K562 (cell line): Measurements from ENCODE around the gene UBXN10. TPM values are rescaled to one million over a fixed set of nuclear protein-coding genes. Genes with fewer than 3 reads are reported as not detected.
A peak's percentile ranks its signal among the peaks of the same experiment; 100 is the strongest.

Source experiments
- DPF2 ChIP-seq: fragments of 450-650 bp; IDR thresholded peaks from 2 replicates; pipeline ENCODE4 v1.6.1; 2016
- EGR1 ChIP-seq: fragments of 450-650 bp; conservative IDR thresholded peaks from 2 replicates; pipeline ENCODE4 v1.6.1; 2017; ENCODE audit warnings: mild to moderate bottlenecking
- HCFC1 ChIP-seq: IDR thresholded peaks from 2 replicates; pipeline ENCODE4 v1.6.1; 2012; ENCODE audit warnings: low read depth, low read length, improper control_type of control experiment
- HDGF ChIP-seq: fragments of 450-650 bp; IDR thresholded peaks from 2 replicates; pipeline ENCODE4 v1.6.1; 2016
- MEF2A ChIP-seq: IDR thresholded peaks from 2 replicates; pipeline ENCODE4 v1.6.1; 2011; ENCODE audit warnings: low read depth, mild to moderate bottlenecking, low read length, moderate library complexity; ENCODE audit not compliant: control insufficient read depth
- MYBL2 ChIP-seq, 2 experiments: fragments of 450-650 bp in 1 of 2; sonication (generic) in 1 of 2; formaldehyde crosslinking in 1 of 2; IDR thresholded peaks; 2 replicates each; pipeline versions ENCODE4 v1.6.1 to v1.8.1; 2017 to 2022; ENCODE audit warnings: borderline replicate concordance in 1 of 2, inconsistent platforms in 1 of 2, low read depth in 1 of 2, mild to moderate bottlenecking in 1 of 2, missing genetic modification reagents in 1 of 2, moderate library complexity in 1 of 2
- SMARCE1 ChIP-seq: fragments of 450-650 bp; IDR thresholded peaks from 2 replicates; pipeline ENCODE4 v1.7.1; 2016; ENCODE audit warnings: mild to moderate bottlenecking
- SP2 ChIP-seq: IDR thresholded peaks from 2 replicates; pipeline ENCODE4 v1.6.1; 2011; ENCODE audit warnings: mild to moderate bottlenecking, low read depth, low read length, moderate library complexity; ENCODE audit not compliant: poor library complexity, severe bottlenecking; ENCODE audit errors: extremely low read depth
- TBL1XR1 ChIP-seq, 2 experiments: IDR thresholded peaks; 2 replicates each; pipeline ENCODE4 v1.6.1; 2012; ENCODE audit warnings: improper control_type of control experiment in 2 of 2, low read length in 2 of 2, mild to moderate bottlenecking in 1 of 2
- TRIM28 ChIP-seq: fragments of 450-650 bp; IDR thresholded peaks from 2 replicates; pipeline ENCODE4 v1.6.1; 2017
- XRCC3 ChIP-seq: fragments of 450-650 bp; IDR thresholded peaks from 2 replicates; pipeline ENCODE4 v1.6.1; 2017; ENCODE audit warnings: mild to moderate bottlenecking, moderate library complexity
- ZBTB7A ChIP-seq: IDR thresholded peaks from 2 replicates; pipeline ENCODE4 v1.6.1; 2011; ENCODE audit warnings: low read depth, mild to moderate bottlenecking, low read length, moderate library complexity, borderline replicate concordance; ENCODE audit not compliant: control insufficient read depth
- ZKSCAN3 ChIP-seq: fragments of 250-450 bp; sonication (Bioruptor Pico); IDR thresholded peaks from 2 replicates; pipeline ENCODE4 v1.4.0; 2020
- ZNF696 ChIP-seq: fragments of 250-450 bp; sonication (Bioruptor Pico); conservative IDR thresholded peaks from 2 replicates; pipeline ENCODE4 v1.4.0; 2020; ENCODE audit warnings: mild to moderate bottlenecking, moderate library complexity
- polyA plus RNA-seq, 8 experiments: library from polyadenylated mRNA; depleted of rRNA in 4 of 8; stranded (reverse) in 5 of 8; unstranded in 3 of 8; fragments of >200 nt; fragmentation: Nextera tagmentation in 2 of 8; fragmentation: Illumina TruSeq in 1 of 8; extraction: Ambion mirVana in 2 of 8; extraction: Trizol in 1 of 8; gene quantifications; 2 replicates each; pipeline versions ENCODE4 v1.2.1 to v1.2.3, GENCODE V29; 2011 to 2014; ENCODE audit warnings: inconsistent platforms in 1 of 8, missing spikeins in 1 of 8
- total RNA-seq, 7 experiments: library from RNA; depleted of rRNA in 6 of 7; stranded (reverse); fragments of >200 nt in 6 of 7; fragmentation: Illumina TruSeq in 2 of 7; extraction: Trizol in 2 of 7; gene quantifications; 2 replicates each; pipeline versions ENCODE4 v1.2.1 to v1.2.3, GENCODE V29; 2011 to 2021; ENCODE audit warnings: low replicate concordance in 1 of 7
- TF ChIP-seq, protein P1 (sequence below), 2 experiments: fragments of 150-350 bp in 1 of 2; IDR thresholded peaks; 2 replicates each; pipeline ENCODE4 v1.6.1; 2012 to 2016; ENCODE audit warnings: low read depth in 2 of 2, low read length in 2 of 2, mild to moderate bottlenecking in 1 of 2, moderate library complexity in 1 of 2
- TF ChIP-seq, protein P2 (sequence below): fragments of 200-800 bp; sonication (Bioruptor generic); IDR thresholded peaks from 2 replicates; pipeline ENCODE4 v1.6.1; 2017; ENCODE audit warnings: missing genetic modification characterization, missing compliant biosample characterization
- TF ChIP-seq, protein P3 (sequence below): fragments of 450-650 bp; IDR thresholded peaks from 2 replicates; pipeline ENCODE4 v1.6.1; 2016; ENCODE audit warnings: missing biosample characterization, missing genetic modification characterization
- TF ChIP-seq, protein P4 (sequence below): fragments of 250-450 bp; sonication (Bioruptor Pico); IDR thresholded peaks from 2 replicates; pipeline ENCODE4 v1.5.0; 2020; ENCODE audit warnings: mild to moderate bottlenecking

UBXN10 gene
- total and polyA plus RNA-seq, 9 of the 15 experiments (the other 6 are each of a cell fraction or from before 2014, with no cell fraction given) = 10.7 to 17.7 (median 13.6) TPM

DNA sequence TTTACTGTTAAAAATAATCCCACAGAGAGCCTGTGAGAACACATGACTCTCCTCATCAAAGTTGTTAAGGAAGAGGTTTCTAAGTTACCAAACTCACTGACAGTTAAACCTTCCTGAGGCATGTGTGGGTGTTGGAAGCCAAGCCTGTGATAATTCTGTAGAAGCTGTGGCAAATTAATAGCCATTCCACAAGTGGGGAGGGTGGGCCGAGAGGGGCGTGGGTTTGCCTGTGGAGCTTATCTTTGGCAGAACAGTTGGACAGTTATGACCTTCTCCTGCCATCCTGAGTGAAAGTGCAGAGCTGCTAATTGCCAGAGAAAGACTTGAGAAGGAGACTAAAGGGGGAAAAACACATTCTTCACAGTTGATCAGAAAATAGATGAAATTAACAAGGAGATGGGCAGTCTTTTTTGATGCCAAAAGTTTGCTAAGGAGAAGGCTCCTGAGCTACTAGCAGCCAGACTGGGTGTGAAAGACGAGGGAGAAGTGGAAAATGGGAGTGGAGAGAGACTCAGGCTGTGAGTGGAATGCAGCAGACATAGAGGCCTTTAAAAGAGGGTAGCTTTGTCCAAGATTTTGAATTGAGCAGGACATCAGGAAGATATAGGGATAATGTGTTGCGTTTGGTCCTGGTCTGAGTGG, 2.0 kb downstream of the UBXN10 start (continued):
- TF ChIP-seq MYBL2 (IDR thresholded peaks at IDR 0.05; ENCODE audit: low read depth) (no peak), MYBL2 (CRISPR knock-in tag; IDR thresholded peaks at IDR 0.05; ENCODE audit: borderline replicate concordance) (no peak), HDGF (peak; percentile 94), TBL1XR1 (IDR thresholded peaks at IDR 0.05; ENCODE audit: low read length in 2 of 2) (peak; percentile 37 to 75; a peak in 3 of 4 replicates), EGR1 (peak; percentile 96), SP2 (no peak), HCFC1 (no peak), XRCC3 (no peak), ZKSCAN3 (CRISPR knock-in tag) (no peak), MEF2A (0 out of 2 replicates have a peak, but pooled peaks have one; percentile 9), DPF2 (peak; percentile 86), ZBTB7A (peak; percentile 95), SMARCE1 (peak; percentile 37; the same call in 1 of the 2 replicates), TRIM28 (peak; percentile 38; the same call in 1 of the 2 replicates), ZNF696 (no peak)
- TF ChIP-seq, protein P1, sequence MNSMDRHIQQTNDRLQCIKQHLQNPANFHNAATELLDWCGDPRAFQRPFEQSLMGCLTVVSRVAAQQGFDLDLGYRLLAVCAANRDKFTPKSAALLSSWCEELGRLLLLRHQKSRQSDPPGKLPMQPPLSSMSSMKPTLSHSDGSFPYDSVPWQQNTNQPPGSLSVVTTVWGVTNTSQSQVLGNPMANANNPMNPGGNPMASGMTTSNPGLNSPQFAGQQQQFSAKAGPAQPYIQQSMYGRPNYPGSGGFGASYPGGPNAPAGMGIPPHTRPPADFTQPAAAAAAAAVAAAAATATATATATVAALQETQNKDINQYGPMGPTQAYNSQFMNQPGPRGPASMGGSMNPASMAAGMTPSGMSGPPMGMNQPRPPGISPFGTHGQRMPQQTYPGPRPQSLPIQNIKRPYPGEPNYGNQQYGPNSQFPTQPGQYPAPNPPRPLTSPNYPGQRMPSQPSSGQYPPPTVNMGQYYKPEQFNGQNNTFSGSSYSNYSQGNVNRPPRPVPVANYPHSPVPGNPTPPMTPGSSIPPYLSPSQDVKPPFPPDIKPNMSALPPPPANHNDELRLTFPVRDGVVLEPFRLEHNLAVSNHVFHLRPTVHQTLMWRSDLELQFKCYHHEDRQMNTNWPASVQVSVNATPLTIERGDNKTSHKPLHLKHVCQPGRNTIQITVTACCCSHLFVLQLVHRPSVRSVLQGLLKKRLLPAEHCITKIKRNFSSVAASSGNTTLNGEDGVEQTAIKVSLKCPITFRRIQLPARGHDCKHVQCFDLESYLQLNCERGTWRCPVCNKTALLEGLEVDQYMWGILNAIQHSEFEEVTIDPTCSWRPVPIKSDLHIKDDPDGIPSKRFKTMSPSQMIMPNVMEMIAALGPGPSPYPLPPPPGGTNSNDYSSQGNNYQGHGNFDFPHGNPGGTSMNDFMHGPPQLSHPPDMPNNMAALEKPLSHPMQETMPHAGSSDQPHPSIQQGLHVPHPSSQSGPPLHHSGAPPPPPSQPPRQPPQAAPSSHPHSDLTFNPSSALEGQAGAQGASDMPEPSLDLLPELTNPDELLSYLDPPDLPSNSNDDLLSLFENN (IDR thresholded peaks at IDR 0.05; ENCODE audit: low read depth in 2 of 2, low read length in 2 of 2) = 0 out of 4 replicates have a peak, but pooled peaks of 1 of the 2 experiments have one; percentile 57
- TF ChIP-seq, protein P2, sequence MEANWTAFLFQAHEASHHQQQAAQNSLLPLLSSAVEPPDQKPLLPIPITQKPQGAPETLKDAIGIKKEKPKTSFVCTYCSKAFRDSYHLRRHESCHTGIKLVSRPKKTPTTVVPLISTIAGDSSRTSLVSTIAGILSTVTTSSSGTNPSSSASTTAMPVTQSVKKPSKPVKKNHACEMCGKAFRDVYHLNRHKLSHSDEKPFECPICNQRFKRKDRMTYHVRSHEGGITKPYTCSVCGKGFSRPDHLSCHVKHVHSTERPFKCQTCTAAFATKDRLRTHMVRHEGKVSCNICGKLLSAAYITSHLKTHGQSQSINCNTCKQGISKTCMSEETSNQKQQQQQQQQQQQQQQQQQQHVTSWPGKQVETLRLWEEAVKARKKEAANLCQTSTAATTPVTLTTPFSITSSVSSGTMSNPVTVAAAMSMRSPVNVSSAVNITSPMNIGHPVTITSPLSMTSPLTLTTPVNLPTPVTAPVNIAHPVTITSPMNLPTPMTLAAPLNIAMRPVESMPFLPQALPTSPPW (CRISPR knock-in tag) = peak; percentile 90
- TF ChIP-seq, protein P3, sequence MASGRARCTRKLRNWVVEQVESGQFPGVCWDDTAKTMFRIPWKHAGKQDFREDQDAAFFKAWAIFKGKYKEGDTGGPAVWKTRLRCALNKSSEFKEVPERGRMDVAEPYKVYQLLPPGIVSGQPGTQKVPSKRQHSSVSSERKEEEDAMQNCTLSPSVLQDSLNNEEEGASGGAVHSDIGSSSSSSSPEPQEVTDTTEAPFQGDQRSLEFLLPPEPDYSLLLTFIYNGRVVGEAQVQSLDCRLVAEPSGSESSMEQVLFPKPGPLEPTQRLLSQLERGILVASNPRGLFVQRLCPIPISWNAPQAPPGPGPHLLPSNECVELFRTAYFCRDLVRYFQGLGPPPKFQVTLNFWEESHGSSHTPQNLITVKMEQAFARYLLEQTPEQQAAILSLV = no peak
- TF ChIP-seq, protein P4, sequence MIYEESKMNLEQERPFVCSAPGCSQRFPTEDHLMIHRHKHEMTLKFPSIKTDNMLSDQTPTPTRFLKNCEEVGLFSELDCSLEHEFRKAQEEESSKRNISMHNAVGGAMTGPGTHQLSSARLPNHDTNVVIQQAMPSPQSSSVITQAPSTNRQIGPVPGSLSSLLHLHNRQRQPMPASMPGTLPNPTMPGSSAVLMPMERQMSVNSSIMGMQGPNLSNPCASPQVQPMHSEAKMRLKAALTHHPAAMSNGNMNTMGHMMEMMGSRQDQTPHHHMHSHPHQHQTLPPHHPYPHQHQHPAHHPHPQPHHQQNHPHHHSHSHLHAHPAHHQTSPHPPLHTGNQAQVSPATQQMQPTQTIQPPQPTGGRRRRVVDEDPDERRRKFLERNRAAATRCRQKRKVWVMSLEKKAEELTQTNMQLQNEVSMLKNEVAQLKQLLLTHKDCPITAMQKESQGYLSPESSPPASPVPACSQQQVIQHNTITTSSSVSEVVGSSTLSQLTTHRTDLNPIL = no peak; the same call in 1 of the 2 replicates
